K562 (cell line): ENCODE measurements around the gene TAF11L13. TPM values are rescaled to one million over a fixed set of nuclear protein-coding genes. Genes with fewer than 3 reads are reported as not detected.
"Not testable (repeated sequence)": the region's sequence is repeated elsewhere in the genome, so short reads cannot be mapped to it uniquely, and the experiment has no call there.

Experiments
- ATAC-seq: fragments of 200-7000 bp; cut with Tn5 transposase; 3 replicates; pipeline ENCODE4 v1.9.1; 2020; ENCODE audit warnings: moderate library complexity
- BruUV-seq: library from RNA; stranded (reverse); fragments of 400-500 nt; replicated peaks from 2 replicates; lab custom pipeline; 2021; lab: Mats Ljungman, UMichigan
- CTCF ChIA-PET: fragments of 300-600 bp; formaldehyde crosslinking; extraction: SDS; loops from one replicate; lab custom pipeline; 2021; ENCODE audit warnings: low intra/inter-chr PET ratio; lab: Yijun Ruan, JAX
- POLR2A ChIA-PET: fragments of 300-600, 350-650 bp; sonication (Branson Sonifier 250); formaldehyde crosslinking; extraction: SDS; loops from one replicate; lab custom pipeline; 2021; ENCODE audit warnings: antibody characterized with exemption, inconsistent platforms; lab: Yijun Ruan, JAX
- DNase-seq, 4 experiments: peaks; one replicate each; pipeline versions ENCODE4 v3.0.0 to v3.0.0-alpha.2; 2011 to 2018; ENCODE audit warnings: low spot score in 3 of 4, mixed read lengths in 3 of 4; ENCODE audit errors: extremely low read depth in 1 of 4
- FAIRE-seq: peaks from 2 replicates; lab custom pipeline; 2011; peaks lifted over from hg19 to GRCh38; lab: Jason Lieb, UNC
- H2AFZ ChIP-seq: 2 replicates; pipeline ENCODE4 v1.6.0; 2011; ENCODE audit warnings: low read depth, low read length, control low read depth, inconsistent platforms
- H3K27ac ChIP-seq: fragments of 200-600 bp; 3 replicates; pipeline ENCODE4 v1.8.0; 2011; ENCODE audit warnings: low read depth, mild to moderate bottlenecking, control low read depth, inconsistent platforms, low read length, moderate library complexity, mixed read lengths; ENCODE audit errors: extremely low read depth
- H3K27me3 ChIP-seq, 2 experiments: fragments of 300-600 bp in 1 of 2; 2 replicates in 1 of 2; 3 replicates in 1 of 2; pipeline versions ENCODE4 v1.6.0 to v1.8.0; 2011; ENCODE audit warnings: inconsistent platforms in 2 of 2, low read length in 2 of 2, mild to moderate bottlenecking in 1 of 2, mixed read lengths in 1 of 2, moderate library complexity in 1 of 2; ENCODE audit not compliant: control insufficient read depth in 2 of 2, insufficient read depth in 2 of 2
- H3K36me3 ChIP-seq: fragments of 300-600 bp; 3 replicates; pipeline ENCODE4 v1.8.0; 2011; ENCODE audit warnings: mild to moderate bottlenecking, low read length, inconsistent platforms; ENCODE audit not compliant: control insufficient read depth, insufficient read depth
- H3K4me1 ChIP-seq, 2 experiments: fragments of 200-600 bp in 1 of 2; replicated peaks in 1 of 2; 2 replicates in 1 of 2; 3 replicates in 1 of 2; pipeline versions ENCODE4 v1.5.1 to v1.8.0; 2011; ENCODE audit warnings: inconsistent platforms in 2 of 2, low read length in 2 of 2, mild to moderate bottlenecking in 1 of 2, mixed read lengths in 1 of 2, moderate library complexity in 1 of 2; ENCODE audit not compliant: control insufficient read depth in 2 of 2, insufficient read depth in 2 of 2
- H3K4me2 ChIP-seq: 2 replicates; pipeline ENCODE4 v1.6.1; 2011; ENCODE audit warnings: low read length, control low read depth, inconsistent platforms, mixed read lengths; ENCODE audit not compliant: insufficient read depth
- H3K4me3 ChIP-seq: fragments of 200-600 bp; sonication (generic), shearing (Covaris generic); 2 replicates; pipeline ENCODE4 v1.5.1; 2016; ENCODE audit warnings: control low read depth, inconsistent platforms
- H3K79me2 ChIP-seq: fragments of 200-600 bp; 3 replicates; pipeline ENCODE4 v1.8.0; 2011; ENCODE audit warnings: low read length, inconsistent platforms; ENCODE audit not compliant: control insufficient read depth, insufficient read depth
- H3K9ac ChIP-seq, 2 experiments: 2 replicates each; pipeline versions ENCODE4 v1.6.0 to v1.6.1; 2011; ENCODE audit warnings: low read depth in 2 of 2, low read length in 2 of 2, control low read depth in 1 of 2, inconsistent platforms in 1 of 2, mild to moderate bottlenecking in 1 of 2, mixed read lengths in 1 of 2; ENCODE audit not compliant: insufficient read depth in 1 of 2
- H3K9me1 ChIP-seq: one replicate; pipeline ENCODE4 v1.6.0; 2011; ENCODE audit warnings: inconsistent platforms, mild to moderate bottlenecking, low read length, moderate library complexity; ENCODE audit not compliant: control insufficient read depth, insufficient read depth
- H3K9me3 ChIP-seq: replicated peaks from 2 replicates; pipeline ENCODE4 v1.5.1; 2011; ENCODE audit warnings: low read depth, low read length, inconsistent platforms; ENCODE audit not compliant: control insufficient read depth, insufficient read depth
- H4K20me1 ChIP-seq: replicated peaks from 2 replicates; pipeline ENCODE4 v1.6.1; 2011; ENCODE audit warnings: low read length, inconsistent platforms, mixed read lengths; ENCODE audit not compliant: control insufficient read depth, insufficient read depth
- ATF1 ChIP-seq, 2 experiments: fragments of 450-650 bp in 1 of 2; IDR thresholded peaks; 2 replicates each; pipeline ENCODE4 v1.6.1; 2016; ENCODE audit warnings: missing compliant biosample characterization in 1 of 2, missing genetic modification characterization in 1 of 2
- ATF4 ChIP-seq: fragments of 450-650 bp; formaldehyde crosslinking; IDR thresholded peaks from 2 replicates; pipeline ENCODE4 v1.4.0; 2022; ENCODE audit warnings: mild to moderate bottlenecking, moderate library complexity
- CEBPZ ChIP-seq: fragments of 150-350 bp; IDR thresholded peaks from 2 replicates; pipeline ENCODE4 v1.6.1; 2014; ENCODE audit warnings: low read depth, mild to moderate bottlenecking, low read length, borderline replicate concordance
- HIVEP1 ChIP-seq: fragments of 250-450 bp; sonication (Bioruptor Pico); IDR thresholded peaks from 2 replicates; pipeline ENCODE4 v1.4.0; 2020; ENCODE audit warnings: mild to moderate bottlenecking
- MBD1 ChIP-seq: fragments of 250-450 bp; sonication (Bioruptor Pico); IDR thresholded peaks from 2 replicates; pipeline ENCODE4 v1.8.0; 2022; ENCODE audit warnings: inconsistent platforms
- NKRF ChIP-seq: fragments of 450-650 bp; IDR thresholded peaks from 2 replicates; pipeline ENCODE4 v1.6.1; 2016; ENCODE audit warnings: borderline replicate concordance
- ZEB2 ChIP-seq: fragments of 450-650 bp; IDR thresholded peaks from 2 replicates; pipeline ENCODE4 v1.6.1; 2016
- WGBS: fragments of 100-300 bp; shearing (Covaris generic); methylation state at CpG from one replicate; pipeline ENCODE4 v1.1.6; 2016; ENCODE audit warnings: low coverage, mixed read lengths; ENCODE audit not compliant: insufficient coverage; ENCODE audit errors: missing lambda C conversion rate; 5-methylcytosine and 5-hydroxymethylcytosine counted together
- in situ Hi-C: fragments of 300-500 bp; cut with MboI; formaldehyde crosslinking; loops from 4 replicates; pipeline ENCODE4 v1.15.0; 2018; ENCODE audit warnings: inconsistent platforms, mixed read lengths
- intact Hi-C: fragments of 100-400 bp; cut with micrococcal nuclease; formaldehyde crosslinking; loops from 2 replicates; pipeline ENCODE4 v1.14.2; 2022
- polyA plus RNA-seq, 8 experiments: library from polyadenylated mRNA; depleted of rRNA in 4 of 8; stranded (reverse) in 5 of 8; unstranded in 3 of 8; fragments of >200 nt; fragmentation: Nextera tagmentation in 2 of 8; fragmentation: Illumina TruSeq in 1 of 8; extraction: Ambion mirVana in 2 of 8; extraction: Trizol in 1 of 8; gene quantifications; 2 replicates each; pipeline versions ENCODE4 v1.2.1 to v1.2.3, GENCODE V29; 2011 to 2014; ENCODE audit warnings: inconsistent platforms in 1 of 8, missing spikeins in 1 of 8
- total RNA-seq, 7 experiments: library from RNA; depleted of rRNA in 6 of 7; stranded (reverse); fragments of >200 nt in 6 of 7; fragmentation: Illumina TruSeq in 2 of 7; extraction: Trizol in 2 of 7; gene quantifications; 2 replicates each; pipeline versions ENCODE4 v1.2.1 to v1.2.3, GENCODE V29; 2011 to 2021; ENCODE audit warnings: low replicate concordance in 1 of 7

The TAF11L13 gene
- total and polyA plus RNA-seq, 9 of the 15 experiments (the other 6 are each of a cell fraction or from before 2014, with no cell fraction given), result not detected

- H3K79me2 ChIP-seq, result no peaks in the 10 kb centered on the region
- H3K4me3 ChIP-seq, result no peak within 1 kb of the TSS
- H3K9ac ChIP-seq, result no peak within 1 kb of the TSS
- no peaks in the 10 kb centered on the region for H4K20me1 ChIP-seq
- ChIA-PET POLR2A (no interaction called here), CTCF (no interaction called here)
- no peaks in the 10 kb centered on the region for H3K9me3 ChIP-seq
- no peaks in the 10 kb centered on the region for H3K27me3 ChIP-seq
- no peak within 1 kb of the TSS for H2AFZ ChIP-seq
- in situ Hi-C loops (no loop called here), intact Hi-C loops (no loop called here)
- H3K4me1 ChIP-seq, result no peaks in the 10 kb centered on the region
- WGBS, result 0% methylated on average over 5 of the region's 5 CpGs
- no peaks in the 10 kb centered on the region for H3K36me3 ChIP-seq
- no peak within 1 kb of the TSS for H3K4me2 ChIP-seq
- BruUV-seq, result no TSS peak
- TF ChIP-seq HIVEP1 (CRISPR knock-in tag) (no peak), ZEB2 (no peak), NKRF (no peak), ATF4 (CRISPR knock-in tag) (no peak), CEBPZ (no peak), ATF1 (CRISPR knock-in tag; IDR thresholded peaks at IDR 0.05) (no peak), ATF1 (tag; IDR thresholded peaks at IDR 0.05) (no peak), MBD1 (CRISPR knock-in tag) (no peak)
- TF ChIP-seq, all 486 proteins: peak for 0
- Histone ChIP-seq H3K27ac (no peak within 1 kb of the TSS), H3K9me1 (no peaks in the 10 kb centered on the region)
- no peak for ATAC-seq
- no peak for DNase-seq
- FAIRE-seq, result no peak
Observed at GRCh38 chr5:17634160-17634559, 2.3 kb downstream of the TAF11L13 start, which contains the start of gene TAF11L14. TSS of gene TAF11L14 (plus strand) at chr5:17634460.

GRCh38 chr5:17649232-17649631, 17.3 kb downstream of the TAF11L13 start:
- H3K9me1 ChIP-seq, in situ Hi-C loops, DNase-seq, FAIRE-seq, POLR2A ChIA-PET, ATAC-seq, H3K79me2 ChIP-seq, H2AFZ ChIP-seq, BruUV-seq, H4K20me1 ChIP-seq, H3K4me3 ChIP-seq, H3K27ac ChIP-seq, intact Hi-C loops, H3K27me3 ChIP-seq, H3K9ac ChIP-seq, H3K9me3 ChIP-seq, CTCF ChIA-PET, H3K36me3 ChIP-seq, H3K4me1 ChIP-seq, H3K4me2 ChIP-seq: not testable (repeated sequence)
- WGBS, result 0% methylated on average over 10 of the region's 10 CpGs
